ENCODE measurements around the gene ACVR2A.

ACVR2A gene

DNA sequence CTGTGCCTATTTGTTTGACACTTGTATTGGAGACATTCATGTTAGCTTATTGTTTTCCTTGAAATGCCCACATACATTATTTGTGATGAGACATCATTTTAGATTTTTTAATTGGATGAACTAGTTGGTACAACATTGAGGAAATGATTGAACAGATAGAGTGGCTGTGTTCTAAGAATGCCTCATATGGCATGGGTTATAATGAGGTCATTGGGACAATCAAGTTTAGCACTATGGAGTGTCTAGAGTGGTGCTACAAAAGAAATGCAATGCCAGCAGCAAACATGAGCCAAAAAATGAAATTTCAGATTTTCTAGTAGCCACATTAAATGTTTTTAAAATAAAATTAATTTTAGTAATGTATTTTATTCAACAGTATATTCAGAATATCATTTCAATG lies 28.1 kb downstream of the ACVR2A start:
- DNase-seq (ENCODE audit: extremely low read depth, insufficient read length): no peak
- TF ChIP-seq, protein P1, sequence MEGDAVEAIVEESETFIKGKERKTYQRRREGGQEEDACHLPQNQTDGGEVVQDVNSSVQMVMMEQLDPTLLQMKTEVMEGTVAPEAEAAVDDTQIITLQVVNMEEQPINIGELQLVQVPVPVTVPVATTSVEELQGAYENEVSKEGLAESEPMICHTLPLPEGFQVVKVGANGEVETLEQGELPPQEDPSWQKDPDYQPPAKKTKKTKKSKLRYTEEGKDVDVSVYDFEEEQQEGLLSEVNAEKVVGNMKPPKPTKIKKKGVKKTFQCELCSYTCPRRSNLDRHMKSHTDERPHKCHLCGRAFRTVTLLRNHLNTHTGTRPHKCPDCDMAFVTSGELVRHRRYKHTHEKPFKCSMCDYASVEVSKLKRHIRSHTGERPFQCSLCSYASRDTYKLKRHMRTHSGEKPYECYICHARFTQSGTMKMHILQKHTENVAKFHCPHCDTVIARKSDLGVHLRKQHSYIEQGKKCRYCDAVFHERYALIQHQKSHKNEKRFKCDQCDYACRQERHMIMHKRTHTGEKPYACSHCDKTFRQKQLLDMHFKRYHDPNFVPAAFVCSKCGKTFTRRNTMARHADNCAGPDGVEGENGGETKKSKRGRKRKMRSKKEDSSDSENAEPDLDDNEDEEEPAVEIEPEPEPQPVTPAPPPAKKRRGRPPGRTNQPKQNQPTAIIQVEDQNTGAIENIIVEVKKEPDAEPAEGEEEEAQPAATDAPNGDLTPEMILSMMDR (IDR thresholded peaks at IDR 0.05; ENCODE audit: insufficient read depth, low read length, poor library complexity, severe bottlenecking): no peak

GRCh38 chr2:147873859-147874483 lies 29.1 kb downstream of the ACVR2A start:
- H3K27me3 ChIP-seq (replicated peaks; ENCODE audit: control insufficient read depth, insufficient read depth, low read length): no peaks in the 10 kb centered on the region
- H3K36me3 ChIP-seq (ENCODE audit: control insufficient read depth, insufficient read depth, low read length): no peaks in the 10 kb centered on the region
- H3K4me3 ChIP-seq (replicated peaks; ENCODE audit: low read depth, low read length): no peak overlapping the region
- TF ChIP-seq, protein P1 (IDR thresholded peaks at IDR 0.05; ENCODE audit: insufficient read depth, low read length, poor library complexity, severe bottlenecking): no peak
- DNase-seq (ENCODE audit: extremely low read depth, insufficient read length): no peak

More for the DNA sequence above, 28.1 kb downstream of the ACVR2A start:
- no peaks in the 10 kb centered on the region for H3K36me3 ChIP-seq (ENCODE audit: control insufficient read depth, insufficient read depth, low read length)
- H3K27me3 ChIP-seq (replicated peaks; ENCODE audit: control insufficient read depth, insufficient read depth, low read length): no peaks in the 10 kb centered on the region
- H3K4me3 ChIP-seq (replicated peaks; ENCODE audit: low read depth, low read length): no peak overlapping the region

GRCh38 chr2:147879846-147880245 lies 35.0 kb downstream of the ACVR2A start:
- no peaks in the 10 kb centered on the region for H3K36me3 ChIP-seq (ENCODE audit: control insufficient read depth, insufficient read depth, low read length)
- DNase-seq (ENCODE audit: extremely low read depth, insufficient read length): no peak
- no peak overlapping the region for H3K4me3 ChIP-seq (replicated peaks; ENCODE audit: low read depth, low read length)
- TF ChIP-seq, protein P1 (IDR thresholded peaks at IDR 0.05; ENCODE audit: insufficient read depth, low read length, poor library complexity, severe bottlenecking): no peak
- H3K27me3 ChIP-seq (replicated peaks; ENCODE audit: control insufficient read depth, insufficient read depth, low read length): no peaks in the 10 kb centered on the region

DNA sequence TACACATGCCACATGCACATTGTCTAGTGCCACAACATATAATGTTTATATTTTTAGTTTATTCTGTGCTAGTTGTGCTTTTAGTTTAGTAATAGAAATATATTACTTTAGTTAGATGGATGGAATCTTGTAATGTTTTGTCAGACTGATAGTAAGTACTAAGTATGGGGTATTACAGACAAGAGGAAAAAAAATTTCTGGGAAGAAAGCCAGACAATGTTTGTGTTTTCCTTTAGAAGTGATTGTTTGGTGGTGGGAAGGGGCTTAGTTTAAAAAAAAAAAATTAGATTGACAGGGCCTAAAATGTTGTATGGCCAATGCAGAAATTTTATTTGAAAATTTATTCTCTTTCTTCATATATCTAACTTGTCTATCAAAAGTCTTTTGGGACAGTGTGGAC lies 37.8 kb downstream of the ACVR2A start:
- no peak for DNase-seq (ENCODE audit: extremely low read depth, insufficient read length)
- H3K27me3 ChIP-seq (replicated peaks; ENCODE audit: control insufficient read depth, insufficient read depth, low read length): no peaks in the 10 kb centered on the region
- H3K36me3 ChIP-seq (ENCODE audit: control insufficient read depth, insufficient read depth, low read length): no peaks in the 10 kb centered on the region
- TF ChIP-seq, protein P1 (IDR thresholded peaks at IDR 0.05; ENCODE audit: insufficient read depth, low read length, poor library complexity, severe bottlenecking): no peak
- no peak overlapping the region for H3K4me3 ChIP-seq (replicated peaks; ENCODE audit: low read depth, low read length)

DNA sequence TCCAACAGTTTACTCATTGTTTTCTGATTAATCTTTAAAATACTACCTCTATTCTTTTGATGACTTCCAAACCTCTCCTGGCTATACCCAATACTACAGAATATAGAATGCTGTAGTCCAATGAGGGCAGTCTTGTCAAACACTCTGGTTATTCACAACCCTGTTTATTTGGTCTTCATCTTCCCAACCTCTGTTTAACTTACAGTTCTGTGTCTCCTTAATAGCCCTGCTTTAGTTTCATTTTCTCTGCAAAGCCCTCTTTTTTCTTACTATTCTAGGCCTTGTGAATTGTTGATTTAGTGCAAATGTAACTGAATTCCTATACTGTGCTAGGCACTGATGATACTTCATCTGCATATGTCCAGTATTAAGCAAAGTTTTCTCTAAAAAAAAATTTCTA lies 40.0 kb downstream of the ACVR2A start:
- no peak overlapping the region for H3K4me3 ChIP-seq (replicated peaks; ENCODE audit: low read depth, low read length)

More for the DNA sequence above, 40.0 kb downstream of the ACVR2A start:
- TF ChIP-seq, protein P1 (IDR thresholded peaks at IDR 0.05; ENCODE audit: insufficient read depth, low read length, poor library complexity, severe bottlenecking): no peak
- no peak for DNase-seq (ENCODE audit: extremely low read depth, insufficient read length)
- Histone ChIP-seq H3K36me3 (ENCODE audit: control insufficient read depth, insufficient read depth, low read length) (no peaks in the 10 kb centered on the region), H3K27me3 (replicated peaks; ENCODE audit: control insufficient read depth, insufficient read depth, low read length) (no peaks in the 10 kb centered on the region)
